Muscle of back (tissue), 11 donors: Measurements from ENCODE around the gene CPT1B. TPM values are rescaled to one million over a fixed set of nuclear protein-coding genes. Genes with fewer than 3 reads are reported as not detected.
"Not testable (repeated sequence)": the region's sequence is repeated elsewhere in the genome, so short reads cannot be mapped to it uniquely, and the experiment has no call there.

Experiments
- DNase-seq, 3 donors: peaks; one replicate each; pipeline versions ENCODE4 v3.0.0 to v3.0.0-alpha.2; 2013
- polyA plus RNA-seq, 10 donors: library from polyadenylated mRNA; unstranded; fragments of 120-200 nt; gene quantifications; one replicate each; pipeline ENCODE4 v1.2.1, GENCODE V29; 2013; ENCODE audit not compliant: insufficient read length in 10 of 10

Gene CPT1B
- polyA plus RNA-seq, 10 donors = 22.3 to 73.5 (median 49.0) TPM

- no peak for DNase-seq
These were observed 32.4 kb upstream of the CPT1B start for GRCh38 chr22:50610581-50610980.

DNA sequence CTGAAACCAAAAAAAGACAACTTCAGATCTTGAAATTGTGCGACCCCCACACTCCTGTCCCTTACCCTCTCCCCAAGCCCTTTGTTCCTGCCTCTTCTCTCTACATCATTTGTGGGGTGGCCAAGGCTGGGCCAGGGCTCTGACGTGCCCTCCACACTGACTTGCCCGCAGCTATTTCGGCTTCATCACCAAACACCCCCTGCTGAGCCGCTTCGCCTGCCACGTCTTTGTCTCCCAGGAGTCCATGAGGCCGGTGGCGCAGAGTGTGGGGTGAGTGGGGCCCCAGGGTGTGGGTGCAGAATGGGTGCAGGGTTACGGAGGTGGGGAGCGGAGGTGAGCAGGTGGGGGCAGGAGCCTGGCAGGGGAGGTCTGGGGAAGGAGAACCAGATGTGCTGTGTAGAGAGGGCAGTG, 31.8 kb upstream of the CPT1B start:
- no peak for DNase-seq

DNA sequence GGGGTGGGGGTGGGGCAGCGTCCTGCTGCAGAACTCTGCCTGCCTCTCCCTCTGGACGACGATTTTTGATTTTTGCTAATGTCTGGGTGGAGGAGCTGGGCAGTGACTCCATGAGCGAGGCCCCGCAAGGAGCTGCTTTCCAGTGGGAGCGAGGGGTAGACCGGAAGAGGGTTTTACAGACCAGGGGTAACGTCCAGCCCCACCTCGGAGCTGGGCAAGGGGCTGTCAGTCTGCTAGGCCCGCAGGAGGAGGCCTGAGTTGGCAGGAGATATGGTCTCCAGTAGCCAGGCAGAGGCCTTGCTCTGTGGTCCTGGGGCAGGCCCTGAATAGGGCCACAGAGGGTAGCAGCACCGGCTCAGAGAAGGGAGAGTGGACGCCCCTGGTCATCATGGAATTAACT, 31.4 kb upstream of the CPT1B start:
- no peak for DNase-seq

- DNase-seq = no peak
These were observed 30.8 kb upstream of the CPT1B start for GRCh38 chr22:50608996-50609395.

DNA sequence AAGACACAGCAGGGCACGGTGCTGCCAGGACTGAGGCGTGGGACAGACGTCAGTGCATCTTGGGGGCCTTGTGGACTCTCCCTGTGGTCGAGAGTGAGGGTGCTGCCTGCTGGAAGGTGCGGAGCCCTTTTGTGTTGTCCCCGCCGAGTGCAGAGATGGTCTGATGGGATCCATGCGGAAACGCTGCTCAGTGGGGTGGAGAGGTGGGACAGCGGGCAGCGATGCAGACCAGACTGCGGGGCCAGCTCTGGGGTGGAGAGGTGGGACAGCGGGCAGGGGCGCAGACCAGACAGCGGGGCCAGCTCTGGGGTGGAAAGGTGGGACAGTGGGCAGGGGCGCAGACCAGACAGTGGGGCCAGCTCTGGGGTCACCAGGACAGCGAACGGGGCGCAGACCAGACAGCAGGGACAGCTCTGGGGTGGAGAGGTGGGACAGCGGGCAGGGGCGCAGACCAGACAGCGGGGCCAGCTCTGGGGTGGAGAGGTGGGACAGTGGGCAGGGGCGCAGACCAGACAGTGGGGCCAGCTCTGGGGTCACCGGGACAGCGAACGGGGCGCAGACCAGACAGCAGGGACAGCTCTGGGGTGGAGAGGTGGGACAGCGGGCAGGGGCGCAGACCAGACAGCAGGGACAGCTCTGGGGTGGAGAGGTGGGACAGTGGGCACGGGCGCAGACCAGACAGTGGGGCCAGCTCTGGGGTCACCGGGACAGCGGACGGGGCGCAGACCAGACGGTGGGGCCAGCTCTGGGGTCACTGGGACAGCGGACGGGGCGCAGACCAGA, 30.0 kb upstream of the CPT1B start:
- not testable (repeated sequence) for DNase-seq

DNA sequence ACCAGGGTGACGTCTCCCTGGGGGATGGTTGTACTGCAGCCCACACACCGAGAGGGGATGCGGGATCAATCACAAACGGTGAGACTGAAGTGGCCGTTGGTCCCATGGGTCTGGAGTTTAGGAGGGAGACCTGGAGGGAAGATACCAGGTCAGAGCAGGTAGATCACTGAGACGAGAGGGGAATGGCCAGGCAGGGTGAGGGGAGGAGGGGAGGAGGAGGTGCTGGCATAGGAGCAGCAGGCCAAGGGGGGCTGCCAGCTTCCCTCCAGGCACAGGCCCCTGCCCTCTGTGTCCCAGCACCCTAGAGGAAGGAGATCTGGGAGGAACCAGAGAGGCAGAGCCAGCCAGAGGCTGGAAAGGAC, 29.4 kb upstream of the CPT1B start:
- DNase-seq = no peak

- DNase-seq = no peak
These were observed 28.9 kb upstream of the CPT1B start for GRCh38 chr22:50606946-50607658.

DNA sequence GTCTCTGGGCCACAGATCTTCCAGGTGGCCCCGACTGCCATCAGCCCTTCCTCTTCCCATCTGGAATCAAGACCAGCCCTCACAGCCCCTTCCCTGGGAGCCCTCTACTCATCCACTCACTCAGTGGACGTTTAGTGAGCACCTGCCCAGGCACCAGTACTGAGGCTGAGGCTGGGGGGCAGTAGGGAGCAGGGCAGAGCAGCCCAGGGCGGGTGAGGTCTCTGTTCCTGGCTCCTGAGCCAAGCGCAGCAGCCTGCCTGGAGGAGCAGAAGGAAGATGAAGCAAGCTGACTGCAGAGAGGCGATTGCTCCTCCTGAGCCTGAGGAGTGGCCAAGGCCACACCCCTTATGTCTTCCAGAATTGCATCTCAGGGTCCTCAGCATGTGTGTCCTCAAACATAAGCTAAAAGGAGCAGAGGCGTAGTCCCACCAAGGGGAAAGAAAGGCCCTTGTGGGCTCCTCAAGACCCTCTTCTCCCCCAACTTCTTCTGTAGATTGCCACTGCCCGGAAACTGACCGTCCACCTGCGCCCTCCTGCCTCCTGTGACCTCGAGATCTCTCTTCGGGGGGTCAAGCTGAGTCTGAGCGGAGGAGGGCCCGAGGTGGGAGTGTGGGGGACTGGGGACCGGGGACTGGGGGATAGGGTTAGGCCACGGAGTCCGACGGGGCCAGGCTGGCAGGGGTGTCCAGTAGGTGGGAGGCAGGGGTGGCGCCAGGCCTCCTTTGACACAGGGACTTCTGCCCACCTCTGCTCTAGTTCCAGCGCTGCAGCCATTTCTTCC, 28.1 kb upstream of the CPT1B start:
- DNase-seq = no peak

GRCh38 chr22:50605613-50606074, 27.4 kb upstream of the CPT1B start:
- DNase-seq = no peak

- no peak for DNase-seq
These were observed 26.9 kb upstream of the CPT1B start for GRCh38 chr22:50605002-50605612.

DNA sequence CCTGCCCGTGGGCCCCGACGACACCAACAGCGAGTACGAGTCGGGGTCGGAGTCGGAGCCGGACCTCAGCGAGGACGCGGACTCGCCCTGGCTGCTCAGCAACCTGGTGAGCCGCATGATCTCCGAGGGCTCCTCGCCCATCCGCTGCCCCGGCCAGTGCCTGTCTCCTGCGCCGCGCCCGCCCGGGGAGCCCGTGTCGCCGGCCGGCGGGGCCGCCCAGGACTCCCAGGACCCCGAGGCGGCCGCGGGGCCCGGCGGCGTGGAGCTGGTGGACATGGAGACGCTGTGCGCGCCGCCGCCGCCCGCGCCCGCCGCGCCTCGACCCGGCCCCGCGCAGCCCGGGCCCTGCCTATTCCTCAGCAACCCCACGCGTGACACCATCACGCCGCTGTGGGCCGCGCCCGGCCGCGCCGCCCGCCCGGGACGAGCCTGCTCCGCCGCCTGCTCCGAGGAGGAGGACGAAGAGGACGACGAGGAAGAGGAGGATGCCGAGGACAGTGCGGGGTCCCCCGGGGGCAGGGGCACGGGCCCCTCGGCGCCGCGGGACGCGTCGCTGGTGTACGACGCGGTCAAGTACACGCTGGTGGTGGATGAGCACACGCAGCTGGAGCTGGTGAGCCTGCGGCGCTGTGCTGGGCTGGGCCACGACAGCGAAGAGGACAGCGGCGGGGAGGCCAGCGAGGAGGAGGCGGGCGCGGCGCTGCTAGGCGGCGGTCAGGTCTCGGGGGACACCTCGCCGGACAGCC, 26.2 kb upstream of the CPT1B start:
- no peak for DNase-seq

- no peak for DNase-seq
These were observed 25.5 kb upstream of the CPT1B start for GRCh38 chr22:50603511-50604255.

DNA sequence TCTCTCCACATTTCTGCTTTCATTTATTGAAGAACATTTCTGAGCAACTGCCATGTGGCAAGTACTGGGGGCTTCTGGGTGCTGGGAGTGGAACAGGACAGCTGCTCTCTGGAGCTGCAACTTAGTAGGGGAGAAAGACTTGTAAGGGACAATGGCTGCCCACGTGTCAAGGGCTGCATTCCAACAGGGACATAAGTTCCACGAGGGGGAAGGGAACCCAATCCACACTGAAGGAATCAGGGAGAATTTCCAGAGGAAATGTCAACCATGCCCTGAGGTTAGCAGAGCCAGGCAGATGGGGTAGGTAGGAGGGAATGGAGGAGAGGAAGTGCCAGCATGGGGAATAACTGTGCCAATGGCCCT, 24.1 kb upstream of the CPT1B start:
- DNase-seq = no peak

- no peak for DNase-seq
These were observed 23.6 kb upstream of the CPT1B start for GRCh38 chr22:50601669-50602337.

- DNase-seq = no peak
These were observed 22.9 kb upstream of the CPT1B start for GRCh38 chr22:50600967-50601668.

DNA sequence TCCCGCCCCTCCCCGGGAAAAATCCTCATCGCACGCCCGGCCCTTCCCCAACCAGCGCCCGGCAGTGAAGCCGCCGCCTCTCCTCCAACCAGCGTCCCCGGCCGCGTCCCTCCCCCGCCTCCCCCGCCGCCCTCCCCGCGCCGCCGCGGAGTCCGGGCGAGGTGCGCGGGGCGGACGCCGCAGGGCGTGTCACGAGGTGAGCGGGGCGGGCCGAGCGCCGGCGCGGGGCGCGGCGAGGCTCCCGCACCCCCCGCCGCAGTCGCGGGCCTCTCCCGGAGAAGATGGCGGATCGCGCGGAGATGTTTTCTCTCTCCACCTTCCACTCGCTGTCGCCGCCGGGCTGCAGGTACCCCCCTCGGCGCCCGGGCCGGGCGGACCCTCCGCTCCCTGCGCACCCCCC, 22.3 kb upstream of the CPT1B start, which contains the start of gene MAPK8IP2:
MAPK8IP2 (plus strand) TSS at position 256 of the 400 bp plus-strand sequence; CDS start at position 282, 26 bp downstream.
- no peak for DNase-seq

DNA sequence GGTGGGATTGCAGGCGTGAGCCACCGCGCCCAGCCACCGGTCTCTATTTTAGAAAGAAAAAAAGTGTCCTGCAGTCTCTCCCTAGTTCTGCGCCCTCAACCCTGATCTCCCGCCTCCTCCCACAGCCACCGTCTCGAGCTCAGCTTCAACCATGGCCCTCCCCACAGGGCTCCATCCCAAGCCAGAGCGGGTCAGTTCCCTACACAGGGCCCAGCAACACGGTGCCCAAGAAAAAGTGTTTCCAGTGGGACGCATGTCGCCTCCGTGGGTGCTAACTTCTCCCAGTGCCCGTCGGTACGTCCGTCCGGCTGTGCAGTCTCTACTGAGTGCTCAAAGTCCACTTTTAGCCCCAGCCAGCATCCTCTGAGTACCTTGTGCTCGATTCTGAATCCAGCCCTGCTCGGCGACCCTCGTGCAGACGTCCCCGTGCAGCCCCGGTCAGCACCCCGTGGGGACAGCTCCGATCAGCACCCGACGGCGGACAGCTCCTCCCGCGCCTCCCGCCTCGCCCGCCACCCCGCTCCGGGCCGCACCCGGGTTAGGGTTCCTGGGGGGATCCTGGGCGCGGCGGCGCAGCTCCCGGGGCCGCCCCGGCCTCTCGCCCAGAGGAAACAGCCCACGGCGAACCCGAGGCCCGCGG, 21.7 kb upstream of the CPT1B start:
- DNase-seq = peak in 2 of 3 donors; percentile 61 to 78

GRCh38 chr22:50597097-50597496, 18.9 kb upstream of the CPT1B start:
- DNase-seq = no peak

DNA sequence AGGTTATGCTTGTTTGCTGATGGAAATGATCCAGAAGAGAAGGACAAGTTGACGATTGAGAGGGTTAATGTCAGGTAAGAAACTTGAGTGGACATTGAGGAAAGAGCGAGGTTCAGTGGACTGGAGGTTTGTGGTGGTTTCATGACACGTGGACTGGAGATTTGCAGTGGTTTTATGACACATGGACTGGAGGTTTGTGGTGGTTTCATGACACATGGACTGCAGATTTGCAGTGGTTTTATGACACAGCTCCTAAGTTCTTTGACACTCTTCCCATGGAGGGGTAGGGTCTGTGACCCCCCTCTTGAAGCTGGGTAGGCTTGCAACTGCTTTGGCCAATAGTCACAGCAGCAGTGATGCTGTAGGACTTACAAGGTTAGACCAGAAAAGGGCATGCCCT, 17.0 kb upstream of the CPT1B start:
- no peak for DNase-seq
